KMS-11 (cell line): ENCODE data around the gene TCF4.

Source experiments
- H2AFZ ChIP-seq: fragments of 200-600 bp; sonication (generic); 2 replicates; pipeline ENCODE4 v1.6.1; 2016; ENCODE audit warnings: antibody characterized with exemption, mixed run types, low read depth
- H3K27ac ChIP-seq: fragments of 200-600 bp; sonication (generic); 2 replicates; pipeline ENCODE4 v1.6.1; 2016; ENCODE audit warnings: mild to moderate bottlenecking, mixed run types
- H3K27me3 ChIP-seq: fragments of 200-600 bp; sonication (generic); 2 replicates; pipeline ENCODE4 v1.6.1; 2017; ENCODE audit warnings: mild to moderate bottlenecking, low read depth, mixed run types, moderate library complexity; ENCODE audit not compliant: insufficient read depth
- H3K36me3 ChIP-seq: fragments of 200-600 bp; sonication (generic); 2 replicates; pipeline ENCODE4 v1.6.1; 2017; ENCODE audit warnings: mild to moderate bottlenecking, mixed run types; ENCODE audit not compliant: insufficient read depth
- H3K4me1 ChIP-seq: fragments of 200-600 bp; sonication (generic); 2 replicates; pipeline ENCODE4 v1.6.1; 2016; ENCODE audit warnings: mild to moderate bottlenecking, low read depth, mixed run types; ENCODE audit not compliant: poor library complexity, severe bottlenecking
- H3K4me2 ChIP-seq: fragments of 200-600 bp; sonication (generic); 2 replicates; pipeline ENCODE4 v1.7.0; 2016; ENCODE audit warnings: mild to moderate bottlenecking, mixed run types
- H3K4me3 ChIP-seq: fragments of 200-600 bp; sonication (generic); IDR thresholded peaks from 2 replicates; pipeline ENCODE4 v1.6.1; 2017; ENCODE audit warnings: low read depth, low read length, mixed read lengths; ENCODE audit not compliant: insufficient read depth
- H3K79me2 ChIP-seq: fragments of 200-600 bp; sonication (generic); 2 replicates; pipeline ENCODE4 v1.6.1; 2016; ENCODE audit warnings: low read depth, mixed run types; ENCODE audit not compliant: insufficient read depth
- H3K9ac ChIP-seq: fragments of 200-600 bp; sonication (generic); 2 replicates; pipeline ENCODE4 v1.6.1; 2016; ENCODE audit warnings: mild to moderate bottlenecking, mixed run types
- H4K20me1 ChIP-seq: fragments of 200-600 bp; sonication (generic); 2 replicates; pipeline ENCODE4 v1.6.1; 2016; ENCODE audit warnings: mild to moderate bottlenecking, mixed run types; ENCODE audit not compliant: insufficient read depth
- CTCF ChIP-seq: fragments of 200-600 bp; sonication (generic); conservative IDR thresholded peaks from 2 replicates; pipeline ENCODE4 v1.6.1; 2017; ENCODE audit warnings: low read depth, mild to moderate bottlenecking, antibody characterized with exemption, low read length, moderate library complexity, mixed read lengths

Gene TCF4

GRCh38 chr18:55214534-55214933, 373.5 kb downstream of the TCF4 start:
- no peak overlapping the region for H3K27ac ChIP-seq
- peaks cover 6% of the 10 kb centered on the region for H3K4me1 ChIP-seq
- no peak overlapping the region for H3K4me3 ChIP-seq
- no peak overlapping the region for H2AFZ ChIP-seq
- H3K79me2 ChIP-seq, result no peaks in the 10 kb centered on the region
- no peak for TF ChIP-seq CTCF
- no peaks in the 10 kb centered on the region for H4K20me1 ChIP-seq
- H3K36me3 ChIP-seq, result no peaks in the 10 kb centered on the region
- H3K4me2 ChIP-seq, result no peak overlapping the region
- H3K27me3 ChIP-seq, result no peaks in the 10 kb centered on the region
- no peak overlapping the region for H3K9ac ChIP-seq

- Histone ChIP-seq H4K20me1 (no peaks in the 10 kb centered on the region), H3K36me3 (no peaks in the 10 kb centered on the region), H3K4me3 (no peak overlapping the region), H3K27me3 (no peaks in the 10 kb centered on the region), H3K79me2 (no peaks in the 10 kb centered on the region), H3K27ac (no peak overlapping the region), H3K4me1 (no peaks in the 10 kb centered on the region), H3K9ac (no peak overlapping the region), H2AFZ (no peak overlapping the region), H3K4me2 (no peak overlapping the region)
- no peak for TF ChIP-seq CTCF
These were observed 374.4 kb downstream of the TCF4 start for GRCh38 chr18:55213586-55213985.

GRCh38 chr18:55206927-55207326, 381.1 kb downstream of the TCF4 start:
- Histone ChIP-seq H3K36me3 (no peaks in the 10 kb centered on the region), H3K79me2 (no peaks in the 10 kb centered on the region), H4K20me1 (no peaks in the 10 kb centered on the region), H3K27ac (no peak overlapping the region), H3K4me1 (no peaks in the 10 kb centered on the region), H3K4me3 (no peak overlapping the region), H3K27me3 (no peaks in the 10 kb centered on the region), H2AFZ (no peak overlapping the region), H3K9ac (no peak overlapping the region), H3K4me2 (no peak overlapping the region)
- no peak for TF ChIP-seq CTCF

GRCh38 chr18:55202232-55202917, 385.6 kb downstream of the TCF4 start:
- Histone ChIP-seq H3K4me2 (no peak overlapping the region), H3K27ac (no peak overlapping the region), H3K9ac (no peak overlapping the region), H4K20me1 (no peaks in the 10 kb centered on the region), H3K36me3 (no peaks in the 10 kb centered on the region), H3K4me1 (no peaks in the 10 kb centered on the region), H2AFZ (no peak overlapping the region), H3K79me2 (no peaks in the 10 kb centered on the region), H3K27me3 (no peaks in the 10 kb centered on the region), H3K4me3 (no peak overlapping the region)
- no peak for TF ChIP-seq CTCF
